DND-41 (cell line): ENCODE data around the gene NSF.
"Not testable (repeated sequence)": the region's sequence is repeated elsewhere in the genome, so short reads cannot be mapped to it uniquely, and the experiment has no call there.

Experiments
- ATAC-seq: fragments of 200-7000 bp; cut with Tn5 transposase; 3 replicates; pipeline ENCODE4 v1.9.1; 2021; ENCODE audit warnings: low read depth; ENCODE audit not compliant: insufficient read depth
- DNase-seq: peaks from one replicate; pipeline ENCODE4 v3.0.0-alpha.2; 2020
- H2AFZ ChIP-seq: 2 replicates; pipeline ENCODE4 v1.6.0; 2012; ENCODE audit warnings: low read depth, low read length
- H3K27ac ChIP-seq: 2 replicates; pipeline ENCODE4 v1.5.1; 2012; ENCODE audit warnings: low read length, inconsistent platforms
- H3K27me3 ChIP-seq: fragments of 200-600 bp; sonication (generic); 2 replicates; pipeline ENCODE4 v1.6.0; 2012; ENCODE audit warnings: low read length, mild to moderate bottlenecking, inconsistent platforms; ENCODE audit not compliant: insufficient read depth, poor library complexity
- H3K36me3 ChIP-seq: 2 replicates; pipeline ENCODE4 v1.5.1; 2012; ENCODE audit warnings: low read length, inconsistent platforms; ENCODE audit not compliant: insufficient read depth
- H3K4me1 ChIP-seq: 2 replicates; pipeline ENCODE4 v1.5.1; 2012; ENCODE audit warnings: mild to moderate bottlenecking, low read length; ENCODE audit not compliant: insufficient read depth
- H3K4me2 ChIP-seq: 2 replicates; pipeline ENCODE4 v1.6.0; 2012; ENCODE audit warnings: mild to moderate bottlenecking, moderate library complexity, low read length, inconsistent platforms; ENCODE audit not compliant: insufficient read depth
- H3K4me3 ChIP-seq, 2 experiments: fragments of 200-600 bp in 1 of 2; shearing (Covaris generic) in 1 of 2; 2 replicates each; pipeline ENCODE4 v1.5.1; 2012 to 2016; ENCODE audit warnings: inconsistent platforms in 2 of 2, low read length in 2 of 2, mild to moderate bottlenecking in 2 of 2, low read depth in 1 of 2, moderate library complexity in 1 of 2
- H3K79me2 ChIP-seq: 2 replicates; pipeline ENCODE4 v1.6.0; 2012; ENCODE audit warnings: low read length, inconsistent platforms; ENCODE audit not compliant: insufficient read depth
- H3K9ac ChIP-seq: 2 replicates; pipeline ENCODE4 v1.6.0; 2012; ENCODE audit warnings: low read depth, mild to moderate bottlenecking, inconsistent platforms, low read length, moderate library complexity
- H3K9me3 ChIP-seq: 2 replicates; pipeline ENCODE4 v1.5.1; 2012; ENCODE audit warnings: low read length, moderate library complexity, mild to moderate bottlenecking, inconsistent platforms; ENCODE audit not compliant: insufficient read depth, severe bottlenecking
- H4K20me1 ChIP-seq: 2 replicates; pipeline ENCODE4 v1.6.0; 2012; ENCODE audit warnings: low read length; ENCODE audit not compliant: insufficient read depth

NSF gene

GRCh38 chr17:46613876-46614275, 23.4 kb downstream of the NSF start:
- not testable (repeated sequence) for H2AFZ ChIP-seq, H3K9me3 ChIP-seq, H3K27ac ChIP-seq, H3K36me3 ChIP-seq, H3K27me3 ChIP-seq, H4K20me1 ChIP-seq, H3K4me2 ChIP-seq, H3K4me3 ChIP-seq, H3K9ac ChIP-seq, ATAC-seq, H3K4me1 ChIP-seq, H3K79me2 ChIP-seq, DNase-seq

GRCh38 chr17:46617121-46617520, 26.7 kb downstream of the NSF start:
- ATAC-seq, H3K9me3 ChIP-seq, H3K27me3 ChIP-seq, H3K4me2 ChIP-seq, H3K4me3 ChIP-seq, H3K79me2 ChIP-seq, H3K36me3 ChIP-seq, H3K9ac ChIP-seq, DNase-seq, H3K27ac ChIP-seq, H3K4me1 ChIP-seq, H4K20me1 ChIP-seq, H2AFZ ChIP-seq: not testable (repeated sequence)

- H3K4me3 ChIP-seq, H3K4me1 ChIP-seq, H3K36me3 ChIP-seq, H3K27me3 ChIP-seq, H3K9ac ChIP-seq, H4K20me1 ChIP-seq, H3K9me3 ChIP-seq, H3K79me2 ChIP-seq, H3K4me2 ChIP-seq, H3K27ac ChIP-seq, ATAC-seq, H2AFZ ChIP-seq, DNase-seq: not testable (repeated sequence)
Measured at GRCh38 chr17:46618975-46619374, 28.5 kb downstream of the NSF start.

- not testable (repeated sequence) for H3K4me2 ChIP-seq, H3K4me1 ChIP-seq, H3K4me3 ChIP-seq, DNase-seq, H3K79me2 ChIP-seq, ATAC-seq, H3K36me3 ChIP-seq, H2AFZ ChIP-seq, H4K20me1 ChIP-seq, H3K9me3 ChIP-seq, H3K27ac ChIP-seq, H3K9ac ChIP-seq, H3K27me3 ChIP-seq
Measured at GRCh38 chr17:46623790-46624189, 33.3 kb downstream of the NSF start.

GRCh38 chr17:46624726-46625125, 34.3 kb downstream of the NSF start:
- not testable (repeated sequence) for H3K27ac ChIP-seq, H3K4me3 ChIP-seq, H4K20me1 ChIP-seq, H3K36me3 ChIP-seq, H3K4me1 ChIP-seq, H3K79me2 ChIP-seq, H3K9me3 ChIP-seq, H3K9ac ChIP-seq, ATAC-seq, H3K4me2 ChIP-seq, DNase-seq, H3K27me3 ChIP-seq, H2AFZ ChIP-seq

- not testable (repeated sequence) for H3K9ac ChIP-seq, H3K4me3 ChIP-seq, H2AFZ ChIP-seq, H3K9me3 ChIP-seq, ATAC-seq, DNase-seq, H3K36me3 ChIP-seq, H3K4me1 ChIP-seq, H3K4me2 ChIP-seq, H4K20me1 ChIP-seq, H3K27ac ChIP-seq, H3K79me2 ChIP-seq, H3K27me3 ChIP-seq
Measured at GRCh38 chr17:46627452-46627851, 37.0 kb downstream of the NSF start.

GRCh38 chr17:46628753-46629436, 38.4 kb downstream of the NSF start:
- peak; percentile 99 for ATAC-seq
- not testable (repeated sequence) for H3K4me3 ChIP-seq, H3K9ac ChIP-seq, H3K9me3 ChIP-seq, H3K36me3 ChIP-seq, H3K27ac ChIP-seq, H3K79me2 ChIP-seq, DNase-seq, H3K27me3 ChIP-seq, H3K4me2 ChIP-seq, H2AFZ ChIP-seq, H4K20me1 ChIP-seq, H3K4me1 ChIP-seq

- H3K4me1 ChIP-seq, H3K27ac ChIP-seq, H3K9me3 ChIP-seq, H3K36me3 ChIP-seq, H2AFZ ChIP-seq, ATAC-seq, H4K20me1 ChIP-seq, H3K9ac ChIP-seq, H3K79me2 ChIP-seq, DNase-seq, H3K4me2 ChIP-seq, H3K4me3 ChIP-seq, H3K27me3 ChIP-seq: not testable (repeated sequence)
Measured at GRCh38 chr17:46632146-46632545, 41.7 kb downstream of the NSF start.
